HG03175 (cell line): ENCODE results near the gene ARHGAP5.

Experiments used
- ATAC-seq: cut with Tn5 transposase; IDR thresholded peaks from one replicate; pipeline ENCODE4 v1.9.1; 2021; ENCODE audit warnings: mild to moderate bottlenecking, moderate library complexity; ENCODE audit not compliant: unreplicated experiment

ARHGAP5 gene

GRCh38 chr14:32077081-32078022 is at the start of gene ARHGAP5:
TSS of gene ARHGAP5 (plus strand) at chr14:32077304. CDS start at chr14:32090670, 13,366 bp downstream.
- ATAC-seq: peak; percentile 45

- no peak for ATAC-seq
Measured at GRCh38 chr14:32028599-32028998, 48.5 kb upstream of the ARHGAP5 start.

GRCh38 chr14:32033543-32033942 is 43.6 kb upstream of the ARHGAP5 start:
- ATAC-seq: no peak

GRCh38 chr14:32038876-32039275 is 38.2 kb upstream of the ARHGAP5 start:
- no peak for ATAC-seq

GRCh38 chr14:32039401-32040030 is 37.6 kb upstream of the ARHGAP5 start:
- no peak for ATAC-seq

- no peak for ATAC-seq
Measured at GRCh38 chr14:32043624-32044023, 33.5 kb upstream of the ARHGAP5 start.

- ATAC-seq: no peak
Measured at GRCh38 chr14:32044454-32044853, 32.6 kb upstream of the ARHGAP5 start.

- ATAC-seq: no peak
Measured at GRCh38 chr14:32047791-32048190, 29.3 kb upstream of the ARHGAP5 start.

GRCh38 chr14:32049361-32050088 is 27.6 kb upstream of the ARHGAP5 start:
- ATAC-seq: no peak

- ATAC-seq: no peak
Measured at GRCh38 chr14:32050878-32051277, 26.2 kb upstream of the ARHGAP5 start.

GRCh38 chr14:32054536-32054935 is 22.6 kb upstream of the ARHGAP5 start:
- ATAC-seq: no peak

GRCh38 chr14:32055175-32055574 is 21.9 kb upstream of the ARHGAP5 start:
- no peak for ATAC-seq

- no peak for ATAC-seq
Measured at GRCh38 chr14:32059702-32060101, 17.4 kb upstream of the ARHGAP5 start.

GRCh38 chr14:32064931-32065330 is 12.2 kb upstream of the ARHGAP5 start:
- no peak for ATAC-seq

GRCh38 chr14:32068708-32069107 is 8.4 kb upstream of the ARHGAP5 start:
- no peak for ATAC-seq

- ATAC-seq: no peak
Measured at GRCh38 chr14:32070282-32070681, 6.8 kb upstream of the ARHGAP5 start.

- no peak for ATAC-seq
Measured at GRCh38 chr14:32072676-32073075, 4.4 kb upstream of the ARHGAP5 start.

- peak; percentile 28 for ATAC-seq
Measured at GRCh38 chr14:32073537-32074189, 3.4 kb upstream of the ARHGAP5 start.

- ATAC-seq: no peak
Measured at GRCh38 chr14:32074887-32075572, 2.1 kb upstream of the ARHGAP5 start.

GRCh38 chr14:32075672-32076277 is 1.3 kb upstream of the ARHGAP5 start:
- ATAC-seq: no peak
